ENCODE data around the gene PODN.

PODN gene

GRCh38 chr1:53116933-53117600, 55.1 kb downstream of the PODN start:
- no peak for DNase-seq

GRCh38 chr1:53117836-53118235, 55.8 kb downstream of the PODN start:
- no peak for DNase-seq

GRCh38 chr1:53120659-53121058, 58.6 kb downstream of the PODN start:
- no peak for DNase-seq

GRCh38 chr1:53121319-53122172, 59.5 kb downstream of the PODN start:
- no peak for DNase-seq

- no peak for DNase-seq
These were observed 60.3 kb downstream of the PODN start for GRCh38 chr1:53122201-53122885.

GRCh38 chr1:53122961-53123413, 61.0 kb downstream of the PODN start:
- no peak for DNase-seq

GRCh38 chr1:53123453-53124140, 61.6 kb downstream of the PODN start:
- no peak for DNase-seq

- no peak for DNase-seq
These were observed 63.1 kb downstream of the PODN start for GRCh38 chr1:53125122-53125521.

- DNase-seq: no peak
These were observed 63.8 kb downstream of the PODN start for GRCh38 chr1:53125623-53126360.

GRCh38 chr1:53126495-53126894, 64.5 kb downstream of the PODN start:
- DNase-seq: no peak

- DNase-seq: no peak
These were observed 65.5 kb downstream of the PODN start for GRCh38 chr1:53127546-53127945.

- DNase-seq: no peak
These were observed 66.4 kb downstream of the PODN start for GRCh38 chr1:53128401-53128800.

- DNase-seq: no peak
These were observed 68.0 kb downstream of the PODN start for GRCh38 chr1:53129891-53130597.

GRCh38 chr1:53130598-53130877, 68.5 kb downstream of the PODN start:
- DNase-seq: no peak

- DNase-seq: no peak
These were observed 69.0 kb downstream of the PODN start for GRCh38 chr1:53130878-53131589.

GRCh38 chr1:53131590-53131938, 69.6 kb downstream of the PODN start:
- DNase-seq: no peak

GRCh38 chr1:53132176-53132575, 70.2 kb downstream of the PODN start:
- no peak for DNase-seq

GRCh38 chr1:53133261-53134041, 71.4 kb downstream of the PODN start:
- DNase-seq: no peak

- DNase-seq: no peak
These were observed 72.1 kb downstream of the PODN start for GRCh38 chr1:53134042-53134485.

All from activated CD4-positive, CD25-positive, alpha-beta regulatory T cell (primary cell).